Right lung (tissue), 5 donors: ENCODE results near the gene PIK3CB. TPM values are rescaled to one million over a fixed set of nuclear protein-coding genes. Genes with fewer than 3 reads are reported as not detected.

Experiments used
- DNase-seq, 2 donors: peaks; one replicate each; pipeline ENCODE4 v3.0.0-alpha.2; 2013
- polyA plus RNA-seq, 5 donors: library from polyadenylated mRNA; unstranded; fragments of 120-200 nt; gene quantifications; one replicate each; pipeline versions ENCODE4 v1.2.1 to v1.2.3, GENCODE V29; 2013; ENCODE audit warnings: inconsistent platforms in 1 of 5, low replicate concordance in 1 of 5; ENCODE audit not compliant: insufficient read length in 5 of 5, insufficient read depth in 1 of 5

PIK3CB gene
- polyA plus RNA-seq, 5 donors = 11.0 to 16.1 (median 15.0) TPM

GRCh38 chr3:138761002-138761401 lies 73.7 kb downstream of the PIK3CB start:
- no peak for DNase-seq

GRCh38 chr3:138748190-138748589 lies 86.5 kb downstream of the PIK3CB start:
- no peak for DNase-seq

DNA sequence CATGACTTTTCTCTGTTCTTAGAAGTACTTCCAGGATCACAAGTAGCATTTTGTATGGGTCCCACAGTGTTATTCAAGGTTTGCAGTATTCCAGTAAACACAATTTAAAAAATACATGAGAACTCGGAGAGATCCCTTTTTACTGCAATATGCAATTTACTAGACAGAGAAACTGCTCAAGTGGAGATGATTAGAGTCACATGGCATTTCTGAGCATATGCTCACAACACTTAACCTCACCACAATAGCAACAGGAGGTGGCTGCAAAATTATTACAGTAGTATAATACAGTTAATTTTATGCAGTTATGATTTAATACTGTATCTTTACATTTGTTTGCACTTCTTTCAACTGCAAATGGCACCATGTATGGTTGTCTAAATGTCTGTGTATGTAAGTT lies 87.5 kb downstream of the PIK3CB start:
- no peak for DNase-seq

- DNase-seq = no peak
These were observed 94.7 kb downstream of the PIK3CB start for GRCh38 chr3:138740072-138740471.

GRCh38 chr3:138732456-138732855 lies 102.3 kb downstream of the PIK3CB start:
- no peak for DNase-seq

GRCh38 chr3:138726946-138727730 lies 107.6 kb downstream of the PIK3CB start:
- no peak for DNase-seq

DNA sequence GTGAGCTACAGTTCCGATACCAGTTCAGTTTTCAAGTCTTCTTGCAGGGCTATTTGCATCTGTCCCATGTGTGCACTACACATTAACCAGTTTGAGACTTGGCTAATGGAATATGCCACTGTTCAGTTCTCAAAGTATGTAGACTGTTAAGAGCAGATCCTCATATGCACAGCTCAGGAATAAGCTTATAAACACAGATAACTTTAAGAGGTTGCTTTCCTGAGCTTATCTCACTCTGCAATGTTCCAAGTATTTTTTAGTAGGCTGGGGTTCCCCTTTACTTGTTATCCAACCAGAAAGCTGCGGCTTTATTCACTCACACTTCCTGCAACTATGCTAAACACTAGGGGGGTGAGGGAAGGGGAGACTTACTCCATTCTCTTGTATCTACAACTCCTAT lies 108.7 kb downstream of the PIK3CB start:
- DNase-seq = peak in 1 of 2 donors; percentile 3

- DNase-seq = no peak
These were observed 109.6 kb downstream of the PIK3CB start for GRCh38 chr3:138725116-138725515.

- DNase-seq = no peak
These were observed 110.3 kb downstream of the PIK3CB start for GRCh38 chr3:138724443-138724842.

GRCh38 chr3:138718849-138719248 lies 115.9 kb downstream of the PIK3CB start:
- DNase-seq = no peak

DNA sequence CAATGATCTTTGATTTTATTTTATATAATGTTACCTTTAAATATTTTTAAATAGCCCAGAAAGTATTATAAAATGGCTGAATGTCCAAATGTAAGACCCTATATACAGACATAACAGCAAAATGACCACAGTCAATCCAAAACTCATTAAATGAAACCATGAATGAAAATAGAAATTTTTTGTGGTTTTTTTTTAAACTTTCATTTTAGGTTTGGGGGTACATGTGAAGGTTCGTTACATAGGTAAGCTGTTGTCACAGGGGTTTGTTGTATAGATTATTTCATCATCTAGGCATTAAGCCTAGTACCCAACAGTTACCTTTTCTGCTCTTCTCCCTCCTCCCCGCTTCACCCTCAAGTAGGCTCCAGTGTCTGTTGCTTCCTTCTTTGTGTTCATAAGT lies 117.4 kb downstream of the PIK3CB start:
- DNase-seq = no peak

- no peak for DNase-seq
These were observed 122.6 kb downstream of the PIK3CB start for GRCh38 chr3:138712086-138712485.

- DNase-seq = no peak
These were observed 129.1 kb downstream of the PIK3CB start for GRCh38 chr3:138705675-138706074.

DNA sequence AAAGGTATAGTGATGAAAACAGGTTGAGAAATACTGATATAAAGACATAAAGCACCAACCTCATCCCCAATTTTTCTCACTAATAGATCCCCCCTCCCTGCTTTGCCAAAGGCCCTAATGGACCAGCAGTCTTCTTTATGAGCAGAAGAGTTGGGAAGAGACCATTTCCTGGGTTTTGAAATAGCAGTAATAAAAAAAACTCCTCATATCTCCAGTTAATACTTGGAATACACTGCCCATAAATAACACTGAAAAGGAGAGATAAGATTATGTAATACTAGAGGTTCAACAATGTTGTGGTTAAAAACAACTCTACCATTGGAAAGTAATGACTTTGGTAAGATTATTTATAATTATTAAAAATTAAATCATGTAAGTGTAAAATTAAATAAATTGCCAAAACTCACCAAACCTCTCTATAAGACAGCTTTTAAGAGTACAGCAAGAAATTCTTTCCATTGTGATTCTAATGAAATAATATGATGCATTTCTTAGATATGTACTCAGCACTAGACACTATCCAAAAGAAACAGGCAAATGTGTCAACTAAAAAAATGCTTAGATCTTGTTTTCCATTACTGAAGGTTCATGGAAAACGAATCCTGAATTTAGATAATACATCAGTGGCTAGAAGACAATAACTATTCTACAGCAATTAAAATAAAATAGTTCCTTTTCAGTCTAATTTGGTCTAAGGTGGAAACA lies 137.9 kb downstream of the PIK3CB start:
- DNase-seq = no peak

DNA sequence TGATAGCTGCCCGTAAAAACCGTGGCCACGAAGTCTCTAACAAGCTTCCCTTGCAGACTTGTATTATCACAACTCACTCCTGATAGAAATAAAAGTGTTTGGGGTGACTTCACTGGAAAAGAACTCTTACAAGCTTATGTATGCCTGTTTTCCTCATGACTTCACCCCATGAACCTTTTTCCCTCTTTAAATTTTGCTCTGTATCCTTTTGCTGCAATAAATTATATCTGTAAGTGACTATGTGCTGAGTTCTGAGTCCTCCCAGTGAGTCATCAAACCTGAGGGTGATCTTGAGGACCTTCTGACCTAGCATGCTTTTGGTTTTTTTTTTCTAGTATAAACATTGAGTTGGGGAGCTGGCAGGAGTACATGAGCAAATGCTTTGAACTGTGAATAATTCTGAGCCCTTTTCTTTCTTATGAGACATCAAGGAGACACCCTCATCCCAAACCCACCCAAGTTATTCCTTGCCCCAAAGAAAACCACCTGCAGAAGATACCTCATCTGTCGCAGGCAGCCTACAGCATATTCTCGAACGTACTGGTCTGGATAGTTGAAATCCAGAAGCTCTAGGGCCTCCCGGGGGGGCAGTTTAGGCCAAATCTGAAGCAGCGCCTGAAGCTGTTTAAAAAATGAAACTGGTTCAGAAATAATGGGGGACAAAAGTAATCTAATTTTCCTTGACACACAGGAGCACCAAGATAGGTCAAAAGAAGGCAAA lies 140.3 kb downstream of the PIK3CB start:
- DNase-seq = no peak

DNA sequence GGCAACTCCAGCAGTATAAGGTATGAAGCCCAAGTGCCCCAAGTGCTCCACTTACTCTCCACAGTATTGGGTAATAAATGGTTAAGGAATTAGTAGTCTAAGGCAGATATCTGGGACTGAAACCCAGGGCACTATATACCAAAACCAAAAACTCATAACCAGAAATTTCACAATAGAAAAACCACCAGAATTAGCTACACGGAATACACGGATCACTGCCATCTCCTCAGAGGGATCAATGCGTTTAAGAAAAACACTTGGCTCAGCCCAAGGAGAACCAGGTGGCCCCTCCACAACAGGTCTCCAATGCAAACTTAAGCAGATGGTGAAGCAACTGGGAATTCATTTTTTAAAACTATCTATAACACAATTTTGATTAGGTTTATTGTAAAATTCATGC lies 142.6 kb downstream of the PIK3CB start:
- DNase-seq = no peak

DNA sequence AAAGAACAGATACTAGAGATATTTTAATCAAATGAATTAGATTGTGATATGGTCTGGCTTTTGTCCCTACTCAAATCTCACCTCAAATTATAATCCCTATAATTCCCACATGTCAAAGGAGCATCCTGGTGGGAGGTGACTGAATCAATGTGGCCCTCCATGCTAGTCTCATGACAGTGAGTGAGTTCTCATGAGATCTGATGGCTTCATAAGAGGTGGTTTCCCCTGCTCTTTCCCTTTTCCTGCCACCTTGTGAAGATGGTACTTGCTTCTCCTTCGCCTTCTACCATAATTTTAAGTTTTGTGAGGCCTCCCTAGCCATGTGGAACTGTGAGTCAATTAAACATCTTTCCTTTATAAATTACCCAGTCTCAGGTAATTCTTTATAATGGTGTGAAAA lies 143.4 kb downstream of the PIK3CB start:
- DNase-seq = no peak

GRCh38 chr3:138690036-138690435 lies 144.7 kb downstream of the PIK3CB start:
- no peak for DNase-seq

DNA sequence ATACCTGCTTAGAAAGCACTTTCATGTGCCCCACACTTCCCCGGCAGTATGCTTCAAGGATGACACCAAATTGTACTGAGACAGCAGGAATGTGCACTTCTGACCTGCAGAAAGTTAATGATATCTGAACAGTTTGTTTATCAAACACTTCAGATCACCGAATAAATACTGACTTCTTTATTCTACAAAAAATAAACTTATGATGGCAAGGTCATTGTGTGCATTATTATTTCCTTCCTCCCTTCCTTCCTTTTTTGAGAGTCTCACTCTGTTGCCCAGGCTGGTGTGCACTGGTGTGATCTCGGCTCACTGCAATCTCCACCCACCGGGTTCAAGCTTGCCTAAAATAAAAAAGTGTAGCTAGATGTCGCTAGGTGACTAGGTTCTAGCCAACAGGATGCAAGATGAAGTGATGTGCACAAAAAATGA lies 145.8 kb downstream of the PIK3CB start:
- DNase-seq = no peak

GRCh38 chr3:138687236-138687635 lies 147.5 kb downstream of the PIK3CB start:
- no peak for DNase-seq

DNA sequence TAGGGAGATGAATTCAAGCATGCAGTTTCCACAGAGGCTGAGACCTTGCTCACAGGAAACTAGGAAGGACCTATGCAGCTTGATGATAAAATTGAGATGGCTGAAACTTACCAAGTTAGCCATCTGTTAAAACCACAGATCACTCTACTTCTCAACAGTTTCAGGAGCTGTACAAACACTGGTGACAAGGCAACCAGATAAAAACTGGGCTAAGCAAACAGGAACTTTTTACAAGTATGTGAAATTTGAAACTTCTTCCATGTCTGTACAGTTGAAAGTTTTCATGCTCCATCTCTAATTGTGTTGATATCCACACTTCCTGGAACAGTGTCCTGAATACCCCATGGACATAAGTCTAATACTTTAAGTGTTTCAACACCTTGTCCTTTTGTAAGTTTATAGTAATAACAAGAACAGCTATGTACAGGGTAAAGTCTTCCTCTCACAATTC lies 147.9 kb downstream of the PIK3CB start:
- peak in 1 of 2 donors; percentile 13 for DNase-seq

- DNase-seq = no peak
These were observed 150.3 kb downstream of the PIK3CB start for GRCh38 chr3:138684396-138684795.

DNA sequence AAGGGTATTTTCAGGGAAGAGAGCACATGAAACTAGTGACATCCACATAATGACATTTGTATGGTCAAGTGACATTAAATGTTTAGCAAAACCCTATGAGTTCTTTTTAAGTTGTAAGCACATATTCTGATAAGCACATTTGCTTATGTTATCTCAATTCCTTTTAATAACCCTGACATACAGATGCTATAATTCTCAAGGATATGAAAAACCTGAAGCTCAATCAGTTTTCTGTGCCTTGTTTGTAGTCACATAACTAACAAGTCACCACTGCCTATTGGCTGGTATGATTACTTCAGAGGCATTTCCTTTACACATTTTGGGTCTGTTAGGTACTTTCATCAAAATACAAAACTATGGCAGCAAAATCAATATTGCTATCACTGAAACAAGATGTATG lies 152.1 kb downstream of the PIK3CB start:
- no peak for DNase-seq
